GM21619 (cell line): ENCODE measurements around the gene ADAM12.
"Not testable (repeated sequence)": the region's sequence is repeated elsewhere in the genome, so short reads cannot be mapped to it uniquely, and the experiment has no call there.

Experiments used
- ATAC-seq: cut with Tn5 transposase; IDR thresholded peaks from one replicate; pipeline ENCODE4 v1.9.1; 2021; ENCODE audit not compliant: unreplicated experiment

The ADAM12 gene

GRCh38 chr10:126186766-126187165 is 201.5 kb downstream of the ADAM12 start:
- ATAC-seq = no peak

- no peak for ATAC-seq
These were observed 202.4 kb downstream of the ADAM12 start for GRCh38 chr10:126185676-126186447.

- ATAC-seq = no peak
These were observed 206.7 kb downstream of the ADAM12 start for GRCh38 chr10:126181626-126182025.

- ATAC-seq = no peak
These were observed 208.6 kb downstream of the ADAM12 start for GRCh38 chr10:126179637-126180036.

GRCh38 chr10:126177417-126178030 is 210.8 kb downstream of the ADAM12 start:
- ATAC-seq = no peak

- ATAC-seq = no peak
These were observed 212.5 kb downstream of the ADAM12 start for GRCh38 chr10:126175641-126176262.

GRCh38 chr10:126172755-126173154 is 215.5 kb downstream of the ADAM12 start:
- not testable (repeated sequence) for ATAC-seq

- no peak for ATAC-seq
These were observed 216.7 kb downstream of the ADAM12 start for GRCh38 chr10:126171555-126171954.

- ATAC-seq = no peak
These were observed 217.5 kb downstream of the ADAM12 start for GRCh38 chr10:126170776-126171175.

- no peak for ATAC-seq
These were observed 217.9 kb downstream of the ADAM12 start for GRCh38 chr10:126170371-126170770.

- no peak for ATAC-seq
These were observed 218.4 kb downstream of the ADAM12 start for GRCh38 chr10:126169899-126170298.

- no peak for ATAC-seq
These were observed 221.5 kb downstream of the ADAM12 start for GRCh38 chr10:126166797-126167196.

GRCh38 chr10:126165874-126166273 is 222.4 kb downstream of the ADAM12 start:
- ATAC-seq = no peak

- ATAC-seq = no peak
These were observed 224.8 kb downstream of the ADAM12 start for GRCh38 chr10:126163506-126163905.

- ATAC-seq = no peak
These were observed 226.6 kb downstream of the ADAM12 start for GRCh38 chr10:126161691-126162090.

- no peak for ATAC-seq
These were observed 227.2 kb downstream of the ADAM12 start for GRCh38 chr10:126160971-126161630.

GRCh38 chr10:126160571-126160970 is 227.7 kb downstream of the ADAM12 start:
- no peak for ATAC-seq

GRCh38 chr10:126158133-126158892 is 230.0 kb downstream of the ADAM12 start:
- ATAC-seq = no peak

- no peak for ATAC-seq
These were observed 231.1 kb downstream of the ADAM12 start for GRCh38 chr10:126157189-126157588.

GRCh38 chr10:126156503-126156902 is 231.8 kb downstream of the ADAM12 start:
- ATAC-seq = no peak

- ATAC-seq = no peak
These were observed 232.3 kb downstream of the ADAM12 start for GRCh38 chr10:126156012-126156411.
